Measurements from ENCODE around the gene FTO.

DNA sequence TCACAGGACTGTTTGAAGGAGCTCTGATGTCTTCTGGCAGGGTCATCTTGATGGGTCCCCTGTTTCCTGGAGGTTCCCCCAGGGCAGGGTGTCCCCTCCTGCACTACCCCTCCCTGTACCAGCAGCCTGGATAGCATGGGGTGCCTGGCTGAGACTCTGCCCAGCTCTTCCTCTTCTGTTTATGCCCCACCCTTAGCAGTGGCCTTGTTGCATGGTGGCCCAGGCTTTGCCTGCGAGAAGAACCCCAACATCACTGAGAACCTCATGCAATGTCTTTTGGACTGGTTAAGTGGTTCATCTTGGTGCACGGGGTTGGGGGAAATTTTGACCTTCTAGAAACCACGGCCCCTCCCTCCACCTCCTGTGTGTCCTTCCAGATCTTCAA, 460.8 kb downstream of the FTO start:
- TF ChIP-seq, protein P1, sequence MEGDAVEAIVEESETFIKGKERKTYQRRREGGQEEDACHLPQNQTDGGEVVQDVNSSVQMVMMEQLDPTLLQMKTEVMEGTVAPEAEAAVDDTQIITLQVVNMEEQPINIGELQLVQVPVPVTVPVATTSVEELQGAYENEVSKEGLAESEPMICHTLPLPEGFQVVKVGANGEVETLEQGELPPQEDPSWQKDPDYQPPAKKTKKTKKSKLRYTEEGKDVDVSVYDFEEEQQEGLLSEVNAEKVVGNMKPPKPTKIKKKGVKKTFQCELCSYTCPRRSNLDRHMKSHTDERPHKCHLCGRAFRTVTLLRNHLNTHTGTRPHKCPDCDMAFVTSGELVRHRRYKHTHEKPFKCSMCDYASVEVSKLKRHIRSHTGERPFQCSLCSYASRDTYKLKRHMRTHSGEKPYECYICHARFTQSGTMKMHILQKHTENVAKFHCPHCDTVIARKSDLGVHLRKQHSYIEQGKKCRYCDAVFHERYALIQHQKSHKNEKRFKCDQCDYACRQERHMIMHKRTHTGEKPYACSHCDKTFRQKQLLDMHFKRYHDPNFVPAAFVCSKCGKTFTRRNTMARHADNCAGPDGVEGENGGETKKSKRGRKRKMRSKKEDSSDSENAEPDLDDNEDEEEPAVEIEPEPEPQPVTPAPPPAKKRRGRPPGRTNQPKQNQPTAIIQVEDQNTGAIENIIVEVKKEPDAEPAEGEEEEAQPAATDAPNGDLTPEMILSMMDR (IDR thresholded peaks at IDR 0.05; ENCODE audit: control extremely low read depth in 1 of 3, insufficient read depth in 1 of 3, low read depth in 1 of 3, low read length in 3 of 3): no peak
- TF ChIP-seq JUND (IDR thresholded peaks at IDR 0.05; ENCODE audit: low read length): no peak
- TF ChIP-seq NANOG (IDR thresholded peaks at IDR 0.05; ENCODE audit: insufficient read depth, low read depth, low read length, poor library complexity, severe bottlenecking): no peak
- TF ChIP-seq GABPA (IDR thresholded peaks at IDR 0.05; ENCODE audit: borderline replicate concordance, insufficient read depth, low read length): no peak
- TF ChIP-seq POLR2A (IDR thresholded peaks at IDR 0.05; ENCODE audit: control extremely low read depth in 1 of 2, low read depth in 2 of 2, low read length in 2 of 2): no peak

Measured in H1 (cell line).